Tibial artery (tissue), 4 donors: ENCODE results near the gene NOL9.
"Not testable (repeated sequence)": the region's sequence is repeated elsewhere in the genome, so short reads cannot be mapped to it uniquely, and the experiment has no call there.

ENCODE experiments used
- DNase-seq, 2 donors: peaks; one replicate each; pipeline ENCODE4 v3.0.0-alpha.2; 2019
- H3K27ac ChIP-seq, 2 donors: fragments of 200-600 bp; sonication (generic) in 1 of 2; 1 replicate in 1 of 2; 2 replicates in 1 of 2; pipeline ENCODE4 v1.5.1; 2018 to 2019; ENCODE audit warnings: mild to moderate bottlenecking in 1 of 2
- H3K27me3 ChIP-seq, 2 donors: fragments of 200-600 bp; sonication (generic) in 1 of 2; one replicate each; pipeline versions ENCODE4 v1.5.1 to v1.6.0; 2016 to 2019
- H3K36me3 ChIP-seq, 3 donors: fragments of 200-600 bp; sonication (generic) in 2 of 3; one replicate each; pipeline ENCODE4 v1.5.1; 2016 to 2019; ENCODE audit warnings: mild to moderate bottlenecking in 2 of 3
- H3K4me1 ChIP-seq, 4 donors: fragments of 200-600 bp; sonication (generic) in 2 of 4; 1 replicate in 3 of 4; 2 replicates in 1 of 4; pipeline ENCODE4 v1.5.1; 2016 to 2019
- H3K4me3 ChIP-seq, 2 donors: fragments of 200-600 bp; sonication (generic) in 1 of 2; 1 replicate in 1 of 2; 2 replicates in 1 of 2; pipeline ENCODE4 v1.5.1; 2018 to 2019; ENCODE audit warnings: mild to moderate bottlenecking in 2 of 2
- H3K9me3 ChIP-seq, 3 donors: fragments of 200-600 bp; sonication (generic) in 1 of 3; one replicate each; pipeline ENCODE4 v1.5.1; 2016 to 2019
- intact Hi-C: fragments of 100-400 bp; cut with DNase I; formaldehyde crosslinking; loops from one replicate; pipeline ENCODE4 v1.15.0; 2023; ENCODE audit warnings: low total_unique reads
- TF ChIP-seq, protein P1 (sequence below), 2 experiments: fragments of 200-600 bp in 1 of 2; fragments of 450-650 bp in 1 of 2; IDR thresholded peaks; one replicate each; pipeline ENCODE4 v1.5.1; 2017 to 2019; ENCODE audit warnings: antibody characterized with exemption in 2 of 2, mild to moderate bottlenecking in 1 of 2, moderate library complexity in 1 of 2

NOL9 gene

GRCh38 chr1:6496365-6496721 lies 58.0 kb downstream of the NOL9 start:
- H3K4me1 ChIP-seq, result peaks cover 0 to 53% (median 40%) of the 10 kb centered on the region in 4 donors
- no peak for DNase-seq
- H3K36me3 ChIP-seq, result no peaks in the 10 kb centered on the region
- H3K27ac ChIP-seq, result peak overlapping the region in 1 of 2 donors; percentile 59
- H3K9me3 ChIP-seq, result no peaks in the 10 kb centered on the region
- peak overlapping the region; percentile 55 to 65 for H3K4me3 ChIP-seq
- intact Hi-C loops, result no loop called here
- H3K27me3 ChIP-seq, result no peaks in the 10 kb centered on the region
- TF ChIP-seq, protein P1, sequence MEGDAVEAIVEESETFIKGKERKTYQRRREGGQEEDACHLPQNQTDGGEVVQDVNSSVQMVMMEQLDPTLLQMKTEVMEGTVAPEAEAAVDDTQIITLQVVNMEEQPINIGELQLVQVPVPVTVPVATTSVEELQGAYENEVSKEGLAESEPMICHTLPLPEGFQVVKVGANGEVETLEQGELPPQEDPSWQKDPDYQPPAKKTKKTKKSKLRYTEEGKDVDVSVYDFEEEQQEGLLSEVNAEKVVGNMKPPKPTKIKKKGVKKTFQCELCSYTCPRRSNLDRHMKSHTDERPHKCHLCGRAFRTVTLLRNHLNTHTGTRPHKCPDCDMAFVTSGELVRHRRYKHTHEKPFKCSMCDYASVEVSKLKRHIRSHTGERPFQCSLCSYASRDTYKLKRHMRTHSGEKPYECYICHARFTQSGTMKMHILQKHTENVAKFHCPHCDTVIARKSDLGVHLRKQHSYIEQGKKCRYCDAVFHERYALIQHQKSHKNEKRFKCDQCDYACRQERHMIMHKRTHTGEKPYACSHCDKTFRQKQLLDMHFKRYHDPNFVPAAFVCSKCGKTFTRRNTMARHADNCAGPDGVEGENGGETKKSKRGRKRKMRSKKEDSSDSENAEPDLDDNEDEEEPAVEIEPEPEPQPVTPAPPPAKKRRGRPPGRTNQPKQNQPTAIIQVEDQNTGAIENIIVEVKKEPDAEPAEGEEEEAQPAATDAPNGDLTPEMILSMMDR (IDR thresholded peaks at IDR 0.05), result no peak

DNA sequence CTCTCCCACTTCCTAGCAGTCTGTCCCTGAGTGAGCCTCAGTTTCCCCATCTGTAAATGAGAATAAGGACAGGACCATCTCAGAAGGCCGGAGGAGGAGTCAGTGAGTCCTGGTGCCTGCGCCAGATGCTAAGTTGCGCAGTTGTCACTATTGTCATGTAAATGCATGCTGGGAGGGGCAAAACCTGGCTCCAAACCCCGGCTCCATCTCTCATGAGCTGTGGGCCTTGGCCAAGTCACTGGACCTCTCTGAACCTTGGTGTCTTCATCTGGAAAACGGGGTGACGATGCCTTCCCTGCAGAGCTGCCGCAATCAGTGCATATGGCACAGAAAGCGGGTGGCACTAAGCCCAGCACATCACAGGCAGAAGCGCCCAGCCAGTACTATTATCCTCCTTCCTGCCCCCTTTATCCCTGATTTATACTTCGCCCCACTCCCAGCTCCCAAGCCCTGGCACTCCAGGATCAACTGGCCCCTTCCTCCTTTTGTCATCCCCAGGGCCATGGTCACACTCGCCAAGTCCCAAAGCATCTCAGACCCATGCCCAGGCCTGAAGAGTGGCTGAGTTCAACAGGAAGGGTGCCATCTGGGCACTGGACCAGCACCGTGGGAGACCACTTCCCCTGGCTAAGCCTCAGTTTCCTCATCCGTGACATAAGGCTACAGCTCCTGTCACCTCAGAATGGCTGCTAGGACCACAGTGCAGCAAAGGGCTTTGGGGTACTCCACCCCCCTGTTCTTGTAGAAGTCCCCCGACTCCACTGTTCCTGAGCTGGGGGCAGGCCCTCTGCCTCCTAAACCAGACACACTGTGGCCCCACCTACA lies 58.6 kb downstream of the NOL9 start:
- H3K9me3 ChIP-seq, result no peaks in the 10 kb centered on the region
- DNase-seq, result no peak
- no peak overlapping the region for H3K4me3 ChIP-seq
- peak overlapping the region in 1 of 2 donors; percentile 59 for H3K27ac ChIP-seq
- H3K36me3 ChIP-seq, result no peaks in the 10 kb centered on the region
- peaks cover 0 to 53% (median 38%) of the 10 kb centered on the region in 4 donors for H3K4me1 ChIP-seq
- TF ChIP-seq, protein P1 (IDR thresholded peaks at IDR 0.05), result no peak
- H3K27me3 ChIP-seq, result peaks cover 0 to under 1% of the 10 kb centered on the region in 2 donors
- intact Hi-C loops, result no loop called here

DNA sequence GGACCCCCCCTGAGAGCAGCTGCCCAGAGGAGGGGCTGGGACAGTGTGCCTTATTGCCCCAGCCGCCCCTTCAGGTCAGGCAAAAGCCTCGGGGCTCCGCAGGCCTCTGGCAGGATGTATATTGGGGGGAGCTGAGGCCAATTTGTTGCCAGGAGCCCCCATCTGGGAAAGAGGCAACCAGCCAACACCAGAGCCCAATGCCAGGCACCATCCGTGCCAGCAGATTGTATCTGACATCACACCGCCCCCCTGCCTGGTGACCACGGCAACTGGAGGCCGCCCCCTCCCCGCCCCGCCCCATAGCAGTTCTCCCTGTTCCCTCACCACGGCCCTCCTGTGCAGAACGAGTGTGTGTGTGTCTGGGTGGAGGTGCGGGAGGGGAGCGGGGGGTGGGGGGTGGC lies 59.3 kb downstream of the NOL9 start:
- Histone ChIP-seq H3K4me1 (peaks cover 0 to 53% (median 39%) of the 10 kb centered on the region in 4 donors), H3K27ac (no peak overlapping the region)

GRCh38 chr1:6494627-6495026 lies 59.7 kb downstream of the NOL9 start:
- Histone ChIP-seq H3K27me3 (peaks cover 0 to 11% of the 10 kb centered on the region in 2 donors), H3K27ac (no peak overlapping the region), H3K4me3 (no peak overlapping the region), H3K9me3 (no peaks in the 10 kb centered on the region), H3K4me1 (peaks cover 0 to 54% (median 41%) of the 10 kb centered on the region in 4 donors), H3K36me3 (no peaks in the 10 kb centered on the region)
- intact Hi-C loops, result no loop called here
- TF ChIP-seq, protein P1 (IDR thresholded peaks at IDR 0.05), result no peak
- no peak for DNase-seq

More for the DNA sequence above, 59.3 kb downstream of the NOL9 start:
- Histone ChIP-seq H3K9me3 (no peaks in the 10 kb centered on the region), H3K27me3 (peaks cover 0 to 7% of the 10 kb centered on the region in 2 donors), H3K36me3 (no peaks in the 10 kb centered on the region), H3K4me3 (no peak overlapping the region)
- DNase-seq, result no peak
- intact Hi-C loops, result no loop called here
- TF ChIP-seq, protein P1 (IDR thresholded peaks at IDR 0.05), result no peak

DNA sequence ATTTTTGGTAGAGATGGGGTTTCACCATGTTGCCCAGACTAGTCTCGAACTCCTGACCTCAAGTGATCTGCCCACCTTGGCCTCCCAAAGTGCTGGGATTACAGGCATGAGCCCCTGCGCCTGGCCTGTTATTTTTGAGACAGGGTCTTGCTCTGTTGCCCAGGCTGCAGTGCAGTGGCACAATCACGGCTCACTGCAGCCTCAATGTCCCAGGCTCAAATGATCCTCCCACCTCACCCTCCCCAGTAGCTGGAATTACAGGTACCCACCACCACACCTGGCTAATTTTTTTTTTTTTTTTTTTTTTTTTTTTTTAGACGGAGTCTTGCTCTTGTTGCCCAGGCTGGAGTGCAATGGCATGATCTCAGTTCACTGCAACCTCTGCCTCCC lies 60.5 kb downstream of the NOL9 start:
- H3K9me3 ChIP-seq, intact Hi-C loops, H3K4me3 ChIP-seq, DNase-seq, H3K27ac ChIP-seq, H3K36me3 ChIP-seq: not testable (repeated sequence)
- H3K27me3 ChIP-seq, result peaks cover 0 to 19% of the 10 kb centered on the region in 2 donors
- H3K4me1 ChIP-seq, result peaks cover 0 to 56% (median 37%) of the 10 kb centered on the region in 4 donors

DNA sequence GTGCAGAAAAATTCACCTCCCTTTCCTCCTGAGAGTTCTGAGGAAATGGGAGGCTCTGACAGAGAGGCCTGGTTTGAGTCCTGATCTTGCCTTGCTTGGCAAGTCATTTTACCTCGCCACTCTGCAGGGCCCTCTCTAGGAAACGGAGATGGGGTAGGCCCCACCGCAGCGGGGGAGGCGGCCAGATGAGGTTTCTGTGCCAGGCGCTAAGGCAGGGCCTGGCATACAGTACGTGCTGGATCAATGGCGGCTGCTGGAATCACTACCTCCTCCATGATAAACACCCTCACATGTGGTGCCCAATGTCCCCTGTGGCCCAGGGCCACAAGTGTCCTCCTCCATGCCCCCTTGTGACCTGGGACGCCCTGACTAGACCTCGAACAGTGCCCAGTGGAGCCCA lies 62.3 kb downstream of the NOL9 start:
- DNase-seq, result no peak
- H3K4me1 ChIP-seq, result peaks cover 0 to 41% (median 23%) of the 10 kb centered on the region in 4 donors
- H3K36me3 ChIP-seq, result no peaks in the 10 kb centered on the region
- no peak overlapping the region for H3K4me3 ChIP-seq
- peaks cover 0 to 20% of the 10 kb centered on the region in 2 donors for H3K27me3 ChIP-seq
- H3K9me3 ChIP-seq, result no peaks in the 10 kb centered on the region
- no peak overlapping the region for H3K27ac ChIP-seq
- TF ChIP-seq, protein P1 (IDR thresholded peaks at IDR 0.05), result no peak
- intact Hi-C loops, result no loop called here
